H1 (cell line): ENCODE measurements around the gene EEF1AKMT2. TPM values are rescaled to one million over a fixed set of nuclear protein-coding genes. Genes with fewer than 3 reads are reported as not detected.

Experiments
- KDM1A ChIP-seq: fragments of 200-600, 300-600 bp; sonication (generic); IDR thresholded peaks from 2 replicates; pipeline ENCODE4 v1.7.1; 2016; ENCODE audit warnings: mild to moderate bottlenecking, low read length, borderline replicate concordance
- KDM4A ChIP-seq: IDR thresholded peaks from one replicate; pipeline ENCODE4 v1.7.1; 2012; ENCODE audit warnings: low read depth, mild to moderate bottlenecking, moderate library complexity, low read length, inconsistent platforms; ENCODE audit not compliant: severe bottlenecking
- ZNF274 ChIP-seq: IDR thresholded peaks from 2 replicates; pipeline ENCODE4 v1.7.0; 2012; ENCODE audit warnings: low read length, borderline replicate concordance; ENCODE audit errors: extremely low read depth
- polyA plus RNA-seq, 7 experiments: library from polyadenylated mRNA; depleted of rRNA in 3 of 7; stranded (reverse) in 5 of 7; unstranded in 2 of 7; fragments of >200 nt in 5 of 7; fragments of 200-250 nt in 2 of 7; gene quantifications; 1 replicate in 5 of 7; 2 replicates in 1 of 7; 4 replicates in 1 of 7; pipeline versions ENCODE4 v1.2.1 to v1.2.3, GENCODE V29; 2011 to 2013; ENCODE audit warnings: missing spikeins in 2 of 7, mixed read lengths in 2 of 7
- total RNA-seq: library from RNA; stranded (reverse); fragmentation: NEBNext Ultra II Directional; extraction: Animal tissue kit (Norgen Biotek cat#: 25700); gene quantifications from 2 replicates; pipeline ENCODE4 v1.2.1, GENCODE V29; 2021
- TF ChIP-seq, protein P1 (sequence below): fragments of 300-600 bp; sonication (generic); IDR thresholded peaks from 2 replicates; pipeline ENCODE4 v1.7.1; 2012; ENCODE audit warnings: low read length, moderate library complexity, mild to moderate bottlenecking, inconsistent platforms; ENCODE audit not compliant: insufficient replicate concordance
- TF ChIP-seq, protein P2 (sequence below): IDR thresholded peaks from 2 replicates; pipeline ENCODE4 v1.6.1; 2011; ENCODE audit warnings: low read length, improper control_type of control experiment
- TF ChIP-seq, protein P3 (sequence below), 3 experiments: IDR thresholded peaks; 1 replicate in 2 of 3; 2 replicates in 1 of 3; pipeline versions ENCODE4 v1.5.1 to v1.6.1; 2011; ENCODE audit warnings: low read length in 3 of 3, mild to moderate bottlenecking in 3 of 3, inconsistent platforms in 2 of 3, low read depth in 1 of 3, moderate library complexity in 1 of 3; ENCODE audit not compliant: insufficient read depth in 1 of 3; ENCODE audit errors: control extremely low read depth in 1 of 3
- TF ChIP-seq, protein P4 (sequence below): IDR thresholded peaks from 2 replicates; pipeline ENCODE4 v1.6.1; 2012; ENCODE audit warnings: inconsistent platforms

Gene EEF1AKMT2
- total and polyA plus RNA-seq, 2 of the 8 experiments (the other 6 are each of a cell fraction or from before 2014, with no cell fraction given), result 9.8 to 26.8 TPM

DNA sequence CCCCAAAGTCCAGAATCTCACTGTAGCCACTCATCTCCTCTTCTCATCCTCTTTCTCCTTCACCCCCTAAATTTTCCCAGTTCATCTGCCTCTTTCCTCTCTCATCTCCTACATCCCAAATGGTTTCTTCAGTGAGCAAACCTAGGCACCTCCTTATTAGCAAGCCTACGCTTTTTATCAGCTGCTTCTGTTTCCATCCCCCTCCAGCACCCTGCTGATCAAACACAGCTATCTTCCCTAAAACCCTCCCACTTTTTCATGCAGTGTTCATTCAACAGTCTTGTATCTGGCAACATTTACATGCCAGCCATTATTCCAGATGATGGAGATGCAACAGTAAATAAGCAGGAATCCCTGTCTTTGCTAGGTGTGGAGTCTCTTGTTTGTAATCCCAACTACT, 6.7 kb upstream of the EEF1AKMT2 start (continued):
- TF ChIP-seq, protein P1, sequence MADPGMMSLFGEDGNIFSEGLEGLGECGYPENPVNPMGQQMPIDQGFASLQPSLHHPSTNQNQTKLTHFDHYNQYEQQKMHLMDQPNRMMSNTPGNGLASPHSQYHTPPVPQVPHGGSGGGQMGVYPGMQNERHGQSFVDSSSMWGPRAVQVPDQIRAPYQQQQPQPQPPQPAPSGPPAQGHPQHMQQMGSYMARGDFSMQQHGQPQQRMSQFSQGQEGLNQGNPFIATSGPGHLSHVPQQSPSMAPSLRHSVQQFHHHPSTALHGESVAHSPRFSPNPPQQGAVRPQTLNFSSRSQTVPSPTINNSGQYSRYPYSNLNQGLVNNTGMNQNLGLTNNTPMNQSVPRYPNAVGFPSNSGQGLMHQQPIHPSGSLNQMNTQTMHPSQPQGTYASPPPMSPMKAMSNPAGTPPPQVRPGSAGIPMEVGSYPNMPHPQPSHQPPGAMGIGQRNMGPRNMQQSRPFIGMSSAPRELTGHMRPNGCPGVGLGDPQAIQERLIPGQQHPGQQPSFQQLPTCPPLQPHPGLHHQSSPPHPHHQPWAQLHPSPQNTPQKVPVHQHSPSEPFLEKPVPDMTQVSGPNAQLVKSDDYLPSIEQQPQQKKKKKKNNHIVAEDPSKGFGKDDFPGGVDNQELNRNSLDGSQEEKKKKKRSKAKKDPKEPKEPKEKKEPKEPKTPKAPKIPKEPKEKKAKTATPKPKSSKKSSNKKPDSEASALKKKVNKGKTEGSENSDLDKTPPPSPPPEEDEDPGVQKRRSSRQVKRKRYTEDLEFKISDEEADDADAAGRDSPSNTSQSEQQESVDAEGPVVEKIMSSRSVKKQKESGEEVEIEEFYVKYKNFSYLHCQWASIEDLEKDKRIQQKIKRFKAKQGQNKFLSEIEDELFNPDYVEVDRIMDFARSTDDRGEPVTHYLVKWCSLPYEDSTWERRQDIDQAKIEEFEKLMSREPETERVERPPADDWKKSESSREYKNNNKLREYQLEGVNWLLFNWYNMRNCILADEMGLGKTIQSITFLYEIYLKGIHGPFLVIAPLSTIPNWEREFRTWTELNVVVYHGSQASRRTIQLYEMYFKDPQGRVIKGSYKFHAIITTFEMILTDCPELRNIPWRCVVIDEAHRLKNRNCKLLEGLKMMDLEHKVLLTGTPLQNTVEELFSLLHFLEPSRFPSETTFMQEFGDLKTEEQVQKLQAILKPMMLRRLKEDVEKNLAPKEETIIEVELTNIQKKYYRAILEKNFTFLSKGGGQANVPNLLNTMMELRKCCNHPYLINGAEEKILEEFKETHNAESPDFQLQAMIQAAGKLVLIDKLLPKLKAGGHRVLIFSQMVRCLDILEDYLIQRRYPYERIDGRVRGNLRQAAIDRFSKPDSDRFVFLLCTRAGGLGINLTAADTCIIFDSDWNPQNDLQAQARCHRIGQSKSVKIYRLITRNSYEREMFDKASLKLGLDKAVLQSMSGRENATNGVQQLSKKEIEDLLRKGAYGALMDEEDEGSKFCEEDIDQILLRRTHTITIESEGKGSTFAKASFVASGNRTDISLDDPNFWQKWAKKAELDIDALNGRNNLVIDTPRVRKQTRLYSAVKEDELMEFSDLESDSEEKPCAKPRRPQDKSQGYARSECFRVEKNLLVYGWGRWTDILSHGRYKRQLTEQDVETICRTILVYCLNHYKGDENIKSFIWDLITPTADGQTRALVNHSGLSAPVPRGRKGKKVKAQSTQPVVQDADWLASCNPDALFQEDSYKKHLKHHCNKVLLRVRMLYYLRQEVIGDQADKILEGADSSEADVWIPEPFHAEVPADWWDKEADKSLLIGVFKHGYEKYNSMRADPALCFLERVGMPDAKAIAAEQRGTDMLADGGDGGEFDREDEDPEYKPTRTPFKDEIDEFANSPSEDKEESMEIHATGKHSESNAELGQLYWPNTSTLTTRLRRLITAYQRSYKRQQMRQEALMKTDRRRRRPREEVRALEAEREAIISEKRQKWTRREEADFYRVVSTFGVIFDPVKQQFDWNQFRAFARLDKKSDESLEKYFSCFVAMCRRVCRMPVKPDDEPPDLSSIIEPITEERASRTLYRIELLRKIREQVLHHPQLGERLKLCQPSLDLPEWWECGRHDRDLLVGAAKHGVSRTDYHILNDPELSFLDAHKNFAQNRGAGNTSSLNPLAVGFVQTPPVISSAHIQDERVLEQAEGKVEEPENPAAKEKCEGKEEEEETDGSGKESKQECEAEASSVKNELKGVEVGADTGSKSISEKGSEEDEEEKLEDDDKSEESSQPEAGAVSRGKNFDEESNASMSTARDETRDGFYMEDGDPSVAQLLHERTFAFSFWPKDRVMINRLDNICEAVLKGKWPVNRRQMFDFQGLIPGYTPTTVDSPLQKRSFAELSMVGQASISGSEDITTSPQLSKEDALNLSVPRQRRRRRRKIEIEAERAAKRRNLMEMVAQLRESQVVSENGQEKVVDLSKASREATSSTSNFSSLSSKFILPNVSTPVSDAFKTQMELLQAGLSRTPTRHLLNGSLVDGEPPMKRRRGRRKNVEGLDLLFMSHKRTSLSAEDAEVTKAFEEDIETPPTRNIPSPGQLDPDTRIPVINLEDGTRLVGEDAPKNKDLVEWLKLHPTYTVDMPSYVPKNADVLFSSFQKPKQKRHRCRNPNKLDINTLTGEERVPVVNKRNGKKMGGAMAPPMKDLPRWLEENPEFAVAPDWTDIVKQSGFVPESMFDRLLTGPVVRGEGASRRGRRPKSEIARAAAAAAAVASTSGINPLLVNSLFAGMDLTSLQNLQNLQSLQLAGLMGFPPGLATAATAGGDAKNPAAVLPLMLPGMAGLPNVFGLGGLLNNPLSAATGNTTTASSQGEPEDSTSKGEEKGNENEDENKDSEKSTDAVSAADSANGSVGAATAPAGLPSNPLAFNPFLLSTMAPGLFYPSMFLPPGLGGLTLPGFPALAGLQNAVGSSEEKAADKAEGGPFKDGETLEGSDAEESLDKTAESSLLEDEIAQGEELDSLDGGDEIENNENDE, result no peak
- TF ChIP-seq KDM1A (no peak), KDM4A (no peak), ZNF274 (no peak)
- TF ChIP-seq, protein P2, sequence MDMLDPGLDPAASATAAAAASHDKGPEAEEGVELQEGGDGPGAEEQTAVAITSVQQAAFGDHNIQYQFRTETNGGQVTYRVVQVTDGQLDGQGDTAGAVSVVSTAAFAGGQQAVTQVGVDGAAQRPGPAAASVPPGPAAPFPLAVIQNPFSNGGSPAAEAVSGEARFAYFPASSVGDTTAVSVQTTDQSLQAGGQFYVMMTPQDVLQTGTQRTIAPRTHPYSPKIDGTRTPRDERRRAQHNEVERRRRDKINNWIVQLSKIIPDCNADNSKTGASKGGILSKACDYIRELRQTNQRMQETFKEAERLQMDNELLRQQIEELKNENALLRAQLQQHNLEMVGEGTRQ, result no peak
- TF ChIP-seq, protein P3, sequence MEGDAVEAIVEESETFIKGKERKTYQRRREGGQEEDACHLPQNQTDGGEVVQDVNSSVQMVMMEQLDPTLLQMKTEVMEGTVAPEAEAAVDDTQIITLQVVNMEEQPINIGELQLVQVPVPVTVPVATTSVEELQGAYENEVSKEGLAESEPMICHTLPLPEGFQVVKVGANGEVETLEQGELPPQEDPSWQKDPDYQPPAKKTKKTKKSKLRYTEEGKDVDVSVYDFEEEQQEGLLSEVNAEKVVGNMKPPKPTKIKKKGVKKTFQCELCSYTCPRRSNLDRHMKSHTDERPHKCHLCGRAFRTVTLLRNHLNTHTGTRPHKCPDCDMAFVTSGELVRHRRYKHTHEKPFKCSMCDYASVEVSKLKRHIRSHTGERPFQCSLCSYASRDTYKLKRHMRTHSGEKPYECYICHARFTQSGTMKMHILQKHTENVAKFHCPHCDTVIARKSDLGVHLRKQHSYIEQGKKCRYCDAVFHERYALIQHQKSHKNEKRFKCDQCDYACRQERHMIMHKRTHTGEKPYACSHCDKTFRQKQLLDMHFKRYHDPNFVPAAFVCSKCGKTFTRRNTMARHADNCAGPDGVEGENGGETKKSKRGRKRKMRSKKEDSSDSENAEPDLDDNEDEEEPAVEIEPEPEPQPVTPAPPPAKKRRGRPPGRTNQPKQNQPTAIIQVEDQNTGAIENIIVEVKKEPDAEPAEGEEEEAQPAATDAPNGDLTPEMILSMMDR (IDR thresholded peaks at IDR 0.05; ENCODE audit: control extremely low read depth in 1 of 3, insufficient read depth in 1 of 3, low read depth in 1 of 3, low read length in 3 of 3), result no peak
- TF ChIP-seq, protein P4, sequence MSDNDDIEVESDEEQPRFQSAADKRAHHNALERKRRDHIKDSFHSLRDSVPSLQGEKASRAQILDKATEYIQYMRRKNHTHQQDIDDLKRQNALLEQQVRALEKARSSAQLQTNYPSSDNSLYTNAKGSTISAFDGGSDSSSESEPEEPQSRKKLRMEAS, result no peak
- TF ChIP-seq, all 59 proteins: peak for 0
